Measurements from ENCODE around the gene C1orf94.

GRCh38 chr1:34267326-34267725 is 90.6 kb downstream of the C1orf94 start:
- TF ChIP-seq POLR2A (IDR thresholded peaks at IDR 0.05) (no peak), CTCF (IDR thresholded peaks at IDR 0.05) (no peak)
